OCI-LY7 (cell line): ENCODE measurements around the gene FAM184B. TPM values are rescaled to one million over a fixed set of nuclear protein-coding genes. Genes with fewer than 3 reads are reported as not detected.

Experiments
- Bru-seq: library from RNA; stranded (reverse); fragments of 400-500 nt; gene quantifications from one replicate; lab custom pipeline; 2021; lab: Mats Ljungman, UMichigan
- BruChase-seq, 2 experiments: library from RNA; stranded (reverse); fragments of 400-500 nt; gene quantifications; one replicate each; lab custom pipeline; 2021; lab: Mats Ljungman, UMichigan
- BruUV-seq: library from RNA; stranded (reverse); fragments of 400-500 nt; replicated peaks from 2 replicates; lab custom pipeline; 2021; lab: Mats Ljungman, UMichigan
- CTCF ChIA-PET: fragments of 300-600 bp; sonication (Branson Sonifier 250); formaldehyde crosslinking; loops from one replicate; lab custom pipeline; 2022; ENCODE audit warnings: antibody characterized with exemption; ENCODE audit not compliant: unreplicated experiment; lab: Charles Lee
- POLR2A ChIA-PET: fragments of 300-600 bp; sonication (Branson Sonifier 250); formaldehyde crosslinking; loops from one replicate; lab custom pipeline; 2022; ENCODE audit warnings: antibody characterized with exemption; lab: Charles Lee
- DNase-seq: peaks from one replicate; pipeline ENCODE4 v3.0.0-alpha.2; 2015; ENCODE audit warnings: low spot score
- H2AFZ ChIP-seq: fragments of 200-600 bp; sonication (generic), shearing (Covaris generic); 2 replicates; pipeline ENCODE4 v1.6.1; 2014; ENCODE audit warnings: mild to moderate bottlenecking, antibody characterized with exemption, low read length, moderate library complexity
- H3K27ac ChIP-seq: fragments of 200-600 bp; sonication (generic); 2 replicates; pipeline ENCODE4 v1.5.1; 2014; ENCODE audit warnings: mixed run types, low read depth, mild to moderate bottlenecking, moderate library complexity, low read length, inconsistent platforms; ENCODE audit not compliant: poor library complexity, severe bottlenecking
- H3K36me3 ChIP-seq: fragments of 200-600 bp; sonication (generic); 2 replicates; pipeline ENCODE4 v1.6.1; 2014; ENCODE audit warnings: mild to moderate bottlenecking, antibody characterized with exemption, low read length, moderate library complexity, mixed read lengths; ENCODE audit not compliant: insufficient read depth
- H3K4me1 ChIP-seq: fragments of 200-600 bp; sonication (generic); 2 replicates; pipeline ENCODE4 v1.5.1; 2014; ENCODE audit warnings: mild to moderate bottlenecking, low read length; ENCODE audit not compliant: insufficient read depth, poor library complexity, severe bottlenecking
- H3K4me2 ChIP-seq: fragments of 200-600 bp; sonication (generic); 2 replicates; pipeline ENCODE4 v1.6.1; 2014; ENCODE audit warnings: mild to moderate bottlenecking, low read length
- H3K4me3 ChIP-seq: fragments of 200-600 bp; sonication (generic); 2 replicates; pipeline ENCODE4 v1.5.1; 2014; ENCODE audit warnings: mild to moderate bottlenecking, low read depth, low read length; ENCODE audit not compliant: poor library complexity, severe bottlenecking
- H3K79me2 ChIP-seq: fragments of 200-600 bp; sonication (generic); 2 replicates; pipeline ENCODE4 v1.6.1; 2016; ENCODE audit warnings: low read depth, mild to moderate bottlenecking, low read length, moderate library complexity, mixed read lengths; ENCODE audit not compliant: insufficient read depth
- H3K9me2 ChIP-seq: fragments of 200-600 bp; sonication (generic); 2 replicates; pipeline ENCODE4 v1.6.1; 2016; ENCODE audit warnings: mild to moderate bottlenecking, low read length, mixed read lengths; ENCODE audit not compliant: insufficient read depth
- H3K9me3 ChIP-seq: fragments of 200-600 bp; sonication (generic); 2 replicates; pipeline ENCODE4 v1.6.1; 2014; ENCODE audit warnings: mild to moderate bottlenecking, mixed run types, low read length, mixed read lengths
- H4K20me1 ChIP-seq: fragments of 200-600 bp; sonication (generic); 2 replicates; pipeline ENCODE4 v1.6.1; 2014; ENCODE audit warnings: mild to moderate bottlenecking, antibody characterized with exemption, low read length, moderate library complexity, mixed read lengths; ENCODE audit not compliant: insufficient read depth
- CTCF ChIP-seq: fragments of 200-600 bp; sonication (generic); conservative IDR thresholded peaks from 2 replicates; pipeline ENCODE4 v1.5.1; 2014; ENCODE audit warnings: mild to moderate bottlenecking, antibody characterized with exemption, low read length, moderate library complexity, mixed read lengths
- EZH2phosphoT487 ChIP-seq: fragments of 200-600 bp; sonication (generic); IDR thresholded peaks from 2 replicates; pipeline ENCODE4 v1.6.1; 2018; ENCODE audit warnings: low read depth, borderline replicate concordance, mild to moderate bottlenecking, mixed run types, antibody characterized with exemption, low read length, moderate library complexity, mixed read lengths
- intact Hi-C: fragments of 100-400 bp; cut with micrococcal nuclease; formaldehyde crosslinking; loops from one replicate; pipeline ENCODE4 v1.10.0; 2022; ENCODE audit not compliant: unreplicated experiment
- long read RNA-seq: library from polyadenylated mRNA; stranded (forward); transcript quantifications from one replicate; pipeline ENCODE4 v2.0.0, GENCODE V29; 2022
- total RNA-seq, 2 experiments: library from RNA; depleted of rRNA in 1 of 2; stranded (reverse); fragments of >200 nt in 1 of 2; shearing (Covaris generic) in 1 of 2; gene quantifications; 2 replicates each; pipeline ENCODE4 v1.2.3, GENCODE V29; 2014 to 2022

The FAM184B gene
- total RNA-seq (2014; rRNA removed; shearing (Covaris generic)), result not detected in 2 replicates
- total RNA-seq (2022), result not detected in 2 replicates
- percentile 11 among the genes with signal in this experiment for Bru-seq, nascent RNA
- percentile 13 among the genes with signal in this experiment for BruChase-seq, experiment 1, labeled RNA remaining after a 6-hour chase
- percentile 13 among the genes with signal in this experiment for BruChase-seq, experiment 2, labeled RNA remaining after a 2-hour chase
- long read RNA-seq, partial matches to known transcripts, result 3 of 48 reads
- long read RNA-seq, other reads (novel, unspliced or antisense), result 45 of 48 reads

GRCh38 chr4:17781300-17782287, at the start of gene FAM184B:
TSS of gene FAM184B (minus strand) at chr4:17781621. CDS start at chr4:17781299, 322 bp downstream.
- H3K27ac ChIP-seq, result no peak within 1 kb of the TSS
- ChIA-PET CTCF (no interaction called here), POLR2A (no interaction called here)
- H3K9me3 ChIP-seq, result no peaks in the 10 kb centered on the region
- H2AFZ ChIP-seq, result no peak within 1 kb of the TSS
- no peaks in the 10 kb centered on the region for H3K9me2 ChIP-seq
- H3K4me1 ChIP-seq, result peaks cover 4% of the 10 kb centered on the region
- H4K20me1 ChIP-seq, result no peaks in the 10 kb centered on the region
- H3K36me3 ChIP-seq, result no peaks in the 10 kb centered on the region
- DNase-seq, result no peak
- intact Hi-C loops, result no loop called here
- H3K79me2 ChIP-seq, result no peaks in the 10 kb centered on the region
- no TSS peak for BruUV-seq
- no peak within 1 kb of the TSS for H3K4me2 ChIP-seq
- no peak within 1 kb of the TSS for H3K4me3 ChIP-seq
- no peak for TF ChIP-seq CTCF
- no peak for TF ChIP-seq EZH2phosphoT487

GRCh38 chr4:17823871-17824669, 42.6 kb upstream of the FAM184B start:
- DNase-seq, result no peak
- no peak for TF ChIP-seq EZH2phosphoT487
- TF ChIP-seq CTCF, result no peak
- no peaks in the 10 kb centered on the region for H3K4me1 ChIP-seq
- POLR2A ChIA-PET, result interaction anchor here (1.9 kb wide), 1 partner anchor 19 kb away, joined by 7 read pairs; no protein-coding TSS in a partner anchor
- H3K27ac ChIP-seq, result no peak overlapping the region
- CTCF ChIA-PET, result no interaction called here
- no TSS peak for BruUV-seq
- H3K36me3 ChIP-seq, result peaks cover 99% of the 10 kb centered on the region
- no peaks in the 10 kb centered on the region for H3K9me3 ChIP-seq
- intact Hi-C loops, result no loop called here
- no peaks in the 10 kb centered on the region for H3K9me2 ChIP-seq
- H4K20me1 ChIP-seq, result no peaks in the 10 kb centered on the region
- no peak overlapping the region for H3K4me3 ChIP-seq
- no peak overlapping the region for H2AFZ ChIP-seq
- H3K4me2 ChIP-seq, result no peak overlapping the region
- H3K79me2 ChIP-seq, result peaks cover 76% of the 10 kb centered on the region
